ENCODE results near the gene RABGAP1L.

The RABGAP1L gene

GRCh38 chr1:174428739-174429138, 269.4 kb downstream of the RABGAP1L start:
- Histone ChIP-seq H3K27me3 (ENCODE audit: control insufficient read depth, insufficient read depth, low read length) (no peaks in the 10 kb centered on the region), H3K4me1 (ENCODE audit: control insufficient read depth, low read depth, low read length) (no peaks in the 10 kb centered on the region), H3K36me3 (ENCODE audit: control insufficient read depth, low read depth, low read length) (no peaks in the 10 kb centered on the region), H3K9me3 (ENCODE audit: control insufficient read depth, low read depth, low read length) (no peaks in the 10 kb centered on the region), H3K9ac (ENCODE audit: low read length) (no peak overlapping the region), H3K27ac (ENCODE audit: low read length) (no peak overlapping the region), H3K4me3 (ENCODE audit: low read length) (no peak overlapping the region)

- no peak overlapping the region for H3K9ac ChIP-seq (ENCODE audit: low read length)
- no peak overlapping the region for H3K4me3 ChIP-seq (ENCODE audit: low read length)
- peaks cover 2% of the 10 kb centered on the region for H3K9me3 ChIP-seq (ENCODE audit: control insufficient read depth, low read depth, low read length)
- H3K4me1 ChIP-seq (ENCODE audit: control insufficient read depth, low read depth, low read length), result no peaks in the 10 kb centered on the region
- H3K36me3 ChIP-seq (ENCODE audit: control insufficient read depth, low read depth, low read length), result no peaks in the 10 kb centered on the region
- no peak overlapping the region for H3K27ac ChIP-seq (ENCODE audit: low read length)
- H3K27me3 ChIP-seq (ENCODE audit: control insufficient read depth, insufficient read depth, low read length), result no peaks in the 10 kb centered on the region
These were observed 274.1 kb downstream of the RABGAP1L start for GRCh38 chr1:174433451-174433850.

GRCh38 chr1:174445351-174445750, 286.0 kb downstream of the RABGAP1L start:
- no peaks in the 10 kb centered on the region for H3K4me1 ChIP-seq (ENCODE audit: control insufficient read depth, low read depth, low read length)
- no peaks in the 10 kb centered on the region for H3K9me3 ChIP-seq (ENCODE audit: control insufficient read depth, low read depth, low read length)
- no peak overlapping the region for H3K4me3 ChIP-seq (ENCODE audit: low read length)
- no peak overlapping the region for H3K27ac ChIP-seq (ENCODE audit: low read length)
- no peak overlapping the region for H3K9ac ChIP-seq (ENCODE audit: low read length)
- H3K27me3 ChIP-seq (ENCODE audit: control insufficient read depth, insufficient read depth, low read length), result no peaks in the 10 kb centered on the region
- H3K36me3 ChIP-seq (ENCODE audit: control insufficient read depth, low read depth, low read length), result no peaks in the 10 kb centered on the region

GRCh38 chr1:174445817-174446216, 286.5 kb downstream of the RABGAP1L start:
- Histone ChIP-seq H3K9ac (ENCODE audit: low read length) (no peak overlapping the region), H3K36me3 (ENCODE audit: control insufficient read depth, low read depth, low read length) (no peaks in the 10 kb centered on the region), H3K27ac (ENCODE audit: low read length) (no peak overlapping the region), H3K27me3 (ENCODE audit: control insufficient read depth, insufficient read depth, low read length) (no peaks in the 10 kb centered on the region), H3K9me3 (ENCODE audit: control insufficient read depth, low read depth, low read length) (no peaks in the 10 kb centered on the region), H3K4me1 (ENCODE audit: control insufficient read depth, low read depth, low read length) (no peaks in the 10 kb centered on the region), H3K4me3 (ENCODE audit: low read length) (no peak overlapping the region)

GRCh38 chr1:174447866-174448530, 288.7 kb downstream of the RABGAP1L start, which contains the start of gene GPR52:
Gene GPR52, plus strand, starts transcription at chr1:174447964. Its CDS starts 148 bp downstream, at chr1:174448112.
- Histone ChIP-seq H3K9ac (ENCODE audit: low read length) (no peak within 1 kb of the TSS), H3K4me3 (ENCODE audit: low read length) (no peak within 1 kb of the TSS), H3K9me3 (ENCODE audit: control insufficient read depth, low read depth, low read length) (no peaks in the 10 kb centered on the region), H3K4me1 (ENCODE audit: control insufficient read depth, low read depth, low read length) (no peaks in the 10 kb centered on the region), H3K27me3 (ENCODE audit: control insufficient read depth, insufficient read depth, low read length) (no peaks in the 10 kb centered on the region), H3K36me3 (ENCODE audit: control insufficient read depth, low read depth, low read length) (no peaks in the 10 kb centered on the region), H3K27ac (ENCODE audit: low read length) (no peak within 1 kb of the TSS)

GRCh38 chr1:174448531-174448883, 289.2 kb downstream of the RABGAP1L start:
- H3K4me3 ChIP-seq (ENCODE audit: low read length), result no peak overlapping the region

GRCh38 chr1:174448974-174449373, 289.7 kb downstream of the RABGAP1L start:
- H3K36me3 ChIP-seq (ENCODE audit: control insufficient read depth, low read depth, low read length), result no peaks in the 10 kb centered on the region
- H3K4me3 ChIP-seq (ENCODE audit: low read length), result no peak overlapping the region
- no peak overlapping the region for H3K9ac ChIP-seq (ENCODE audit: low read length)
- no peaks in the 10 kb centered on the region for H3K4me1 ChIP-seq (ENCODE audit: control insufficient read depth, low read depth, low read length)
- H3K9me3 ChIP-seq (ENCODE audit: control insufficient read depth, low read depth, low read length), result no peaks in the 10 kb centered on the region
- H3K27me3 ChIP-seq (ENCODE audit: control insufficient read depth, insufficient read depth, low read length), result no peaks in the 10 kb centered on the region
- no peak overlapping the region for H3K27ac ChIP-seq (ENCODE audit: low read length)

More at GRCh38 chr1:174448531-174448883, 289.2 kb downstream of the RABGAP1L start:
- Histone ChIP-seq H3K9me3 (ENCODE audit: control insufficient read depth, low read depth, low read length) (no peaks in the 10 kb centered on the region), H3K27me3 (ENCODE audit: control insufficient read depth, insufficient read depth, low read length) (no peaks in the 10 kb centered on the region), H3K4me1 (ENCODE audit: control insufficient read depth, low read depth, low read length) (no peaks in the 10 kb centered on the region), H3K36me3 (ENCODE audit: control insufficient read depth, low read depth, low read length) (no peaks in the 10 kb centered on the region), H3K27ac (ENCODE audit: low read length) (no peak overlapping the region), H3K9ac (ENCODE audit: low read length) (no peak overlapping the region)

- no peaks in the 10 kb centered on the region for H3K36me3 ChIP-seq (ENCODE audit: control insufficient read depth, low read depth, low read length)
- no peaks in the 10 kb centered on the region for H3K4me1 ChIP-seq (ENCODE audit: control insufficient read depth, low read depth, low read length)
- H3K27ac ChIP-seq (ENCODE audit: low read length), result no peak overlapping the region
- H3K9me3 ChIP-seq (ENCODE audit: control insufficient read depth, low read depth, low read length), result no peaks in the 10 kb centered on the region
- no peaks in the 10 kb centered on the region for H3K27me3 ChIP-seq (ENCODE audit: control insufficient read depth, insufficient read depth, low read length)
- H3K9ac ChIP-seq (ENCODE audit: low read length), result no peak overlapping the region
- H3K4me3 ChIP-seq (ENCODE audit: low read length), result no peak overlapping the region
These were observed 292.1 kb downstream of the RABGAP1L start for GRCh38 chr1:174451408-174451807.

GRCh38 chr1:174465855-174466254, 306.5 kb downstream of the RABGAP1L start:
- no peak overlapping the region for H3K4me3 ChIP-seq (ENCODE audit: low read length)
- H3K4me1 ChIP-seq (ENCODE audit: control insufficient read depth, low read depth, low read length), result no peaks in the 10 kb centered on the region
- no peak overlapping the region for H3K27ac ChIP-seq (ENCODE audit: low read length)
- H3K9ac ChIP-seq (ENCODE audit: low read length), result no peak overlapping the region
- no peaks in the 10 kb centered on the region for H3K36me3 ChIP-seq (ENCODE audit: control insufficient read depth, low read depth, low read length)
- H3K27me3 ChIP-seq (ENCODE audit: control insufficient read depth, insufficient read depth, low read length), result no peaks in the 10 kb centered on the region
- H3K9me3 ChIP-seq (ENCODE audit: control insufficient read depth, low read depth, low read length), result no peaks in the 10 kb centered on the region

- Histone ChIP-seq H3K4me3 (ENCODE audit: low read length) (no peak overlapping the region), H3K9me3 (ENCODE audit: control insufficient read depth, low read depth, low read length) (no peaks in the 10 kb centered on the region), H3K36me3 (ENCODE audit: control insufficient read depth, low read depth, low read length) (no peaks in the 10 kb centered on the region), H3K27ac (ENCODE audit: low read length) (no peak overlapping the region), H3K27me3 (ENCODE audit: control insufficient read depth, insufficient read depth, low read length) (no peaks in the 10 kb centered on the region), H3K9ac (ENCODE audit: low read length) (no peak overlapping the region), H3K4me1 (ENCODE audit: control insufficient read depth, low read depth, low read length) (no peaks in the 10 kb centered on the region)
These were observed 307.3 kb downstream of the RABGAP1L start for GRCh38 chr1:174466607-174467006.

GRCh38 chr1:174469052-174469451, 309.7 kb downstream of the RABGAP1L start:
- H3K9ac ChIP-seq (ENCODE audit: low read length), result no peak overlapping the region
- H3K4me3 ChIP-seq (ENCODE audit: low read length), result no peak overlapping the region
- H3K27ac ChIP-seq (ENCODE audit: low read length), result no peak overlapping the region
- H3K9me3 ChIP-seq (ENCODE audit: control insufficient read depth, low read depth, low read length), result no peaks in the 10 kb centered on the region
- H3K36me3 ChIP-seq (ENCODE audit: control insufficient read depth, low read depth, low read length), result no peaks in the 10 kb centered on the region
- H3K4me1 ChIP-seq (ENCODE audit: control insufficient read depth, low read depth, low read length), result no peaks in the 10 kb centered on the region
- no peaks in the 10 kb centered on the region for H3K27me3 ChIP-seq (ENCODE audit: control insufficient read depth, insufficient read depth, low read length)

- no peaks in the 10 kb centered on the region for H3K9me3 ChIP-seq (ENCODE audit: control insufficient read depth, low read depth, low read length)
- no peaks in the 10 kb centered on the region for H3K36me3 ChIP-seq (ENCODE audit: control insufficient read depth, low read depth, low read length)
- H3K9ac ChIP-seq (ENCODE audit: low read length), result no peak overlapping the region
These were observed 310.4 kb downstream of the RABGAP1L start for GRCh38 chr1:174469687-174470086.

More at GRCh38 chr1:174469687-174470086, 310.4 kb downstream of the RABGAP1L start:
- no peak overlapping the region for H3K27ac ChIP-seq (ENCODE audit: low read length)
- no peaks in the 10 kb centered on the region for H3K27me3 ChIP-seq (ENCODE audit: control insufficient read depth, insufficient read depth, low read length)
- H3K4me1 ChIP-seq (ENCODE audit: control insufficient read depth, low read depth, low read length), result no peaks in the 10 kb centered on the region
- no peak overlapping the region for H3K4me3 ChIP-seq (ENCODE audit: low read length)

Data from iPS-18a (cell line).